ENCODE measurements around the gene ZNF629. TPM values are rescaled to one million over a fixed set of nuclear protein-coding genes. Genes with fewer than 3 reads are reported as not detected.

The ZNF629 gene
- total RNA-seq, 1 donor from 2014 or later, result 4.2 TPM

- H3K4me3 ChIP-seq (ENCODE audit: low read depth, low read length), result no peak overlapping the region
- FAIRE-seq, result no peak
- DNase-seq (ENCODE audit: low read depth), result no peak
- no peak for TF ChIP-seq CTCF (IDR thresholded peaks at IDR 0.05; ENCODE audit: insufficient read depth, low read length, severe bottlenecking)
- H3K36me3 ChIP-seq (ENCODE audit: control insufficient read depth, insufficient read depth, low read length), result peaks cover 10% of the 10 kb centered on the region
- no peaks in the 10 kb centered on the region for H3K27me3 ChIP-seq (ENCODE audit: control insufficient read depth, insufficient read depth, low read length)
These were observed 36.8 kb downstream of the ZNF629 start for GRCh38 chr16:30750201-30750600.

- DNase-seq (ENCODE audit: low read depth) (no peak), FAIRE-seq (no peak)
- Histone ChIP-seq H3K4me3 (ENCODE audit: low read depth, low read length) (peak overlapping the region; percentile 80), H3K36me3 (ENCODE audit: control insufficient read depth, insufficient read depth, low read length) (peaks cover 12% of the 10 kb centered on the region), H3K27me3 (ENCODE audit: control insufficient read depth, insufficient read depth, low read length) (no peaks in the 10 kb centered on the region)
- TF ChIP-seq CTCF (IDR thresholded peaks at IDR 0.05; ENCODE audit: insufficient read depth, low read length, severe bottlenecking), result no peak
These were observed 38.2 kb downstream of the ZNF629 start for GRCh38 chr16:30748634-30749445.

- peak; percentile 97 for DNase-seq (ENCODE audit: low read depth)
- no peak for FAIRE-seq
- H3K36me3 ChIP-seq (ENCODE audit: control insufficient read depth, insufficient read depth, low read length), result peaks cover 18% of the 10 kb centered on the region
- peak within 1 kb of the TSS; percentile 80 for H3K4me3 ChIP-seq (ENCODE audit: low read depth, low read length)
- H3K27me3 ChIP-seq (ENCODE audit: control insufficient read depth, insufficient read depth, low read length), result no peaks in the 10 kb centered on the region
- TF ChIP-seq CTCF (IDR thresholded peaks at IDR 0.05; ENCODE audit: insufficient read depth, low read length, severe bottlenecking), result no peak
These were observed 39.0 kb downstream of the ZNF629 start, which contains the start of gene PHKG2 for GRCh38 chr16:30747799-30748633. TSS of gene PHKG2 (plus strand) at chr16:30748425. CDS start at chr16:30748821, 396 bp downstream.

GRCh38 chr16:30747331-30747730, 39.7 kb downstream of the ZNF629 start:
- no peak for FAIRE-seq

GRCh38 chr16:30746638-30747175, 40.3 kb downstream of the ZNF629 start:
- DNase-seq (ENCODE audit: low read depth) (no peak), FAIRE-seq (no peak)
- H3K27me3 ChIP-seq (ENCODE audit: control insufficient read depth, insufficient read depth, low read length), result no peaks in the 10 kb centered on the region
- no peak for TF ChIP-seq CTCF (IDR thresholded peaks at IDR 0.05; ENCODE audit: insufficient read depth, low read length, severe bottlenecking)
- H3K36me3 ChIP-seq (ENCODE audit: control insufficient read depth, insufficient read depth, low read length), result peaks cover 25% of the 10 kb centered on the region
- H3K4me3 ChIP-seq (ENCODE audit: low read depth, low read length), result no peak overlapping the region

More at GRCh38 chr16:30747331-30747730, 39.7 kb downstream of the ZNF629 start:
- DNase-seq (ENCODE audit: low read depth), result peak; percentile 48
- Histone ChIP-seq H3K4me3 (ENCODE audit: low read depth, low read length) (peak overlapping the region; percentile 37), H3K27me3 (ENCODE audit: control insufficient read depth, insufficient read depth, low read length) (no peaks in the 10 kb centered on the region), H3K36me3 (ENCODE audit: control insufficient read depth, insufficient read depth, low read length) (peaks cover 22% of the 10 kb centered on the region)
- no peak for TF ChIP-seq CTCF (IDR thresholded peaks at IDR 0.05; ENCODE audit: insufficient read depth, low read length, severe bottlenecking)

All from bronchial epithelial cell (primary cell).